Keratinocyte (primary cell): ENCODE measurements around the gene UBLCP1. TPM values are rescaled to one million over a fixed set of nuclear protein-coding genes. Genes with fewer than 3 reads are reported as not detected.

ENCODE experiments used
- DNase-seq: peaks from one replicate; pipeline ENCODE4 v3.0.0-alpha.2; 2011; ENCODE audit warnings: low read depth, missing footprints, low spot score
- FAIRE-seq: peaks from 2 replicates; lab custom pipeline; 2011; peaks lifted over from hg19 to GRCh38; lab: Jason Lieb, UNC
- H2AFZ ChIP-seq: 2 replicates; pipeline ENCODE4 v1.6.0; 2012; ENCODE audit warnings: low read length, control low read depth, inconsistent platforms; ENCODE audit not compliant: control insufficient read depth
- H3K27ac ChIP-seq: 2 replicates; pipeline ENCODE4 v1.5.1; 2011; ENCODE audit warnings: low read length; ENCODE audit not compliant: control insufficient read depth, insufficient read depth
- H3K27me3 ChIP-seq: 3 replicates; pipeline ENCODE4 v1.6.0; 2011; ENCODE audit warnings: low read length; ENCODE audit not compliant: control insufficient read depth, insufficient read depth; ENCODE audit errors: extremely low read depth
- H3K36me3 ChIP-seq, 2 experiments: 2 replicates in 1 of 2; 3 replicates in 1 of 2; pipeline ENCODE4 v1.5.1; 2011; ENCODE audit warnings: low read length in 2 of 2, mild to moderate bottlenecking in 1 of 2; ENCODE audit not compliant: control insufficient read depth in 2 of 2, insufficient read depth in 2 of 2; ENCODE audit errors: extremely low read depth in 1 of 2
- H3K4me1 ChIP-seq: 3 replicates; pipeline ENCODE4 v1.5.1; 2011; ENCODE audit warnings: low read length; ENCODE audit not compliant: control insufficient read depth, insufficient read depth; ENCODE audit errors: extremely low read depth
- H3K4me2 ChIP-seq: 3 replicates; pipeline ENCODE4 v1.6.0; 2011; ENCODE audit warnings: low read depth, low read length; ENCODE audit not compliant: control insufficient read depth, insufficient read depth; ENCODE audit errors: extremely low read depth
- H3K4me3 ChIP-seq, 3 experiments: fragments of 200-600 bp in 1 of 3; sonication (generic) in 1 of 3; 2 replicates in 2 of 3; 3 replicates in 1 of 3; pipeline ENCODE4 v1.5.1; 2011 to 2016; ENCODE audit warnings: low read length in 3 of 3, mild to moderate bottlenecking in 3 of 3, control low read depth in 2 of 3, inconsistent platforms in 1 of 3, low read depth in 1 of 3, mixed read lengths in 1 of 3, mixed run types in 1 of 3, moderate library complexity in 1 of 3; ENCODE audit not compliant: control insufficient read depth in 2 of 3, insufficient read depth in 2 of 3; ENCODE audit errors: extremely low read depth in 1 of 3
- H3K79me2 ChIP-seq: 2 replicates; pipeline ENCODE4 v1.6.0; 2012; ENCODE audit warnings: low read length; ENCODE audit not compliant: control insufficient read depth, insufficient read depth
- H3K9ac ChIP-seq: 3 replicates; pipeline ENCODE4 v1.6.0; 2011; ENCODE audit warnings: low read length; ENCODE audit not compliant: control insufficient read depth, insufficient read depth; ENCODE audit errors: extremely low read depth
- H3K9me1 ChIP-seq: 3 replicates; pipeline ENCODE4 v1.6.0; 2011; ENCODE audit warnings: low read length; ENCODE audit not compliant: control insufficient read depth, insufficient read depth; ENCODE audit errors: extremely low read depth
- H3K9me3 ChIP-seq: 2 replicates; pipeline ENCODE4 v1.5.1; 2012; ENCODE audit warnings: low read depth, low read length; ENCODE audit not compliant: control insufficient read depth
- H4K20me1 ChIP-seq: 3 replicates; pipeline ENCODE4 v1.6.0; 2011; ENCODE audit warnings: low read length; ENCODE audit not compliant: control insufficient read depth, insufficient read depth; ENCODE audit errors: extremely low read depth
- CTCF ChIP-seq, 3 experiments: IDR thresholded peaks in 1 of 3; conservative IDR thresholded peaks in 1 of 3; optimal IDR thresholded peaks in 1 of 3; 2 replicates in 2 of 3; 3 replicates in 1 of 3; pipeline versions ENCODE3 to v1.5.1; 2011; ENCODE audit warnings: low read length in 3 of 3, mild to moderate bottlenecking in 3 of 3, moderate library complexity in 2 of 3, control low read depth in 1 of 3, inconsistent platforms in 1 of 3; ENCODE audit not compliant: insufficient read depth in 2 of 3; ENCODE audit errors: extremely low read depth in 1 of 3
- EZH2 ChIP-seq: IDR thresholded peaks from one replicate; pipeline ENCODE4 v1.6.1; 2012; ENCODE audit warnings: inconsistent platforms, mild to moderate bottlenecking, low read length, moderate library complexity
- dilution Hi-C: fragments of 300-500 bp; cut with MboI; formaldehyde crosslinking; loops from one replicate; pipeline ENCODE4 v1.7.0; 2020; ENCODE audit warnings: low sequenced_read_pairs; ENCODE audit not compliant: extremely low pct_ligation_motif_present
- polyA plus RNA-seq, 5 experiments: library from polyadenylated mRNA; depleted of rRNA in 3 of 5; stranded (reverse) in 3 of 5; stranded (forward) in 1 of 5; unstranded in 1 of 5; fragments of >200 nt; gene quantifications; 1 replicate in 1 of 5; 2 replicates in 3 of 5; 3 replicates in 1 of 5; pipeline versions ENCODE4 v1.2.1 to v1.2.3, GENCODE V29; 2011 to 2012; ENCODE audit warnings: missing spikeins in 2 of 5, low read depth in 1 of 5, low replicate concordance in 1 of 5

The UBLCP1 gene
- polyA plus RNA-seq, 1 donor (not counting 4 experiments of a cell fraction or from before 2014, with no cell fraction given) = 42.5 TPM

- dilution Hi-C loops = no loop called here
- no peak overlapping the region for H3K4me2 ChIP-seq
- no peaks in the 10 kb centered on the region for H4K20me1 ChIP-seq
- no peak overlapping the region for H2AFZ ChIP-seq
- TF ChIP-seq CTCF (optimal IDR thresholded peaks at IDR 0.05 in 1 of 3, IDR thresholded peaks at IDR 0.05 in 1 of 3, conservative IDR thresholded peaks at IDR 0.05 in 1 of 3; ENCODE audit: extremely low read depth in 1 of 3, insufficient read depth in 2 of 3, low read length in 3 of 3) (no peak), EZH2 (no peak)
- no peak overlapping the region for H3K4me3 ChIP-seq
- H3K79me2 ChIP-seq = no peaks in the 10 kb centered on the region
- no peak overlapping the region for H3K27ac ChIP-seq
- no peaks in the 10 kb centered on the region for H3K36me3 ChIP-seq
- no peak overlapping the region for H3K9ac ChIP-seq
- no peaks in the 10 kb centered on the region for H3K27me3 ChIP-seq
- FAIRE-seq (no peak), DNase-seq (no peak)
- no peaks in the 10 kb centered on the region for H3K9me1 ChIP-seq
- no peaks in the 10 kb centered on the region for H3K4me1 ChIP-seq
- H3K9me3 ChIP-seq = no peaks in the 10 kb centered on the region
These were observed 59.1 kb downstream of the UBLCP1 start for GRCh38 chr5:159322180-159322579.

GRCh38 chr5:159324102-159324755, 61.1 kb downstream of the UBLCP1 start:
- Histone ChIP-seq H3K79me2 (no peaks in the 10 kb centered on the region), H2AFZ (no peak overlapping the region), H3K36me3 (no peaks in the 10 kb centered on the region), H3K4me3 (no peak overlapping the region), H3K9ac (no peak overlapping the region), H3K4me2 (no peak overlapping the region), H3K27ac (no peak overlapping the region), H4K20me1 (no peaks in the 10 kb centered on the region), H3K27me3 (no peaks in the 10 kb centered on the region), H3K9me1 (no peaks in the 10 kb centered on the region), H3K9me3 (no peaks in the 10 kb centered on the region), H3K4me1 (no peaks in the 10 kb centered on the region)
- DNase-seq (no peak), FAIRE-seq (no peak)
- TF ChIP-seq CTCF (optimal IDR thresholded peaks at IDR 0.05 in 1 of 3, IDR thresholded peaks at IDR 0.05 in 1 of 3, conservative IDR thresholded peaks at IDR 0.05 in 1 of 3; ENCODE audit: extremely low read depth in 1 of 3, insufficient read depth in 2 of 3, low read length in 3 of 3) (no peak), EZH2 (no peak)
- dilution Hi-C loops = no loop called here
